HG03575 (cell line): Measurements from ENCODE around the gene TBX18.

ENCODE experiments used
- ATAC-seq: cut with Tn5 transposase; IDR thresholded peaks from one replicate; pipeline ENCODE4 v1.9.1; 2021; ENCODE audit not compliant: unreplicated experiment, insufficient number of reproducible peaks, low FRiP score; ENCODE audit errors: extremely low read depth

TBX18 gene

DNA sequence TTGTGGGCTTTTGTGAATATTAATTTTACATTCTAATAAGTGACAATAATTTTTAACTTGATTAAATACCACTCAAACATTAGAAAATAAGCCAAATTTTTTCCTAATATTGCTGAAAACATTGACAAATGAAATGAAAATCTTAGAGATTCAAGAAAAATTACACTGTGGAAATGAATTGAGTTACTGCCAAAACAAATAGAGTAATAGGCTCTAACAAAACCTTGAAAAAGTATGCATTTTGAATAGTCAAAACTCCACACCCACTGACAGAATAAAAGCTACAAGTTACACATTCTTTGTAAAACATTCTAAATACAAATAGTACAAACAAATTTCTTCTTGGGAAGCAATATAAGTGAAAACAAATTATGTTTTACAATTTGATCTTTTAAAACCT, 5.9 kb downstream of the TBX18 start:
- no peak for ATAC-seq

DNA sequence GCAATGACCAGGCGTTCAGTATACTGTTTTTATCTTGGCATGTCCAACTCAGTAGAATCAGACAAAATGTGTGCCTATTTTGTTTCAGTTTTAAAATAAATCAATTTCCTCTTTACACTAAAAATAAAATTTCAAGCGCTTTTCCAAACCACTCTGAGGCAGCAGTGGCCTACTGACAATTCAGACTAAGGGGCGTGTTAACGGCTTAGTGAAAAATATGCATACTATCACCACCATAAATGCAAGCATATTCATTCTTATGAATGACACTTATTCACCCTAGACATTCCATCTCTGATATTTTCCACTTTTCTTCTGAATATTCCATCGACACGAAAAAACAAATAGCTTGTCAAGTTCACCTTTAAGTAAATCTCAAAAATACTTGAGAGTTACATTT, 7.5 kb downstream of the TBX18 start:
- no peak for ATAC-seq

DNA sequence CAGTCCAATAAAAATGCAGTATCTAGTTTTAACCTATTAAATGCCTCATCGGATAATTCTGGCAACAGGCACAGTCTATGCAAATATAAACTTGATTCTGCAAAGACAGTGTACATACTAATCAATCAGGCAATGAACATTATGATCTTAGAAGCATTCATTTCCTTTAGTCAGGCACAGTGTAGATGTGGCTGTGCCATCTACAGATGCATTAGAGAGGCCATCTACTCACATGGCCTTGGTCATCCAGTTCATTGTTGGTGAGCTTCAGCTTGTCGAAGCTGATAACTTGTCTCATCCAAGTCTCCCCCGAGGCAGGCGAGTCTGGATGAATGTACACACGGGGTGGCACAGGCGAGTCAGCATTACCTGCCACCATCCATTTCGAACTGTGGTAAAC, 7.9 kb downstream of the TBX18 start:
- ATAC-seq: no peak

DNA sequence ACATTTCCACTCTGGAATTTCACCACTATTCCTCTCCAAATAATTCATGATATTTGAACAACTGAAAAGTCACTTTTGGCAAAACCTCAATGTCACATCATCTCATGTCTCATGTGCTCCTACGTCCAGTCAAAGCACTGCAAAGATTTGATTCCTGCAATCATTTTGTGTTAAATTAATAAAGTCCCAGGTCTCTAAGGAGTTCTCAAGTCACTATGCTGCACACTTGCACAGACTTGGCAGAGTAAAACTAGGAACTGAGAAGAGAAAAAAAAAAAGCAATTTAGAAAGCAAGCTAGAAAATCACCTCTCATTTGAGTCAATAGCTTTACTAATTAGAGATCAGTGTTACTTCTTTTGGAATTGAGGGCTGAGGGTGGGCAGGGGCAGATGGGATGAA, 11.2 kb downstream of the TBX18 start:
- ATAC-seq: no peak

DNA sequence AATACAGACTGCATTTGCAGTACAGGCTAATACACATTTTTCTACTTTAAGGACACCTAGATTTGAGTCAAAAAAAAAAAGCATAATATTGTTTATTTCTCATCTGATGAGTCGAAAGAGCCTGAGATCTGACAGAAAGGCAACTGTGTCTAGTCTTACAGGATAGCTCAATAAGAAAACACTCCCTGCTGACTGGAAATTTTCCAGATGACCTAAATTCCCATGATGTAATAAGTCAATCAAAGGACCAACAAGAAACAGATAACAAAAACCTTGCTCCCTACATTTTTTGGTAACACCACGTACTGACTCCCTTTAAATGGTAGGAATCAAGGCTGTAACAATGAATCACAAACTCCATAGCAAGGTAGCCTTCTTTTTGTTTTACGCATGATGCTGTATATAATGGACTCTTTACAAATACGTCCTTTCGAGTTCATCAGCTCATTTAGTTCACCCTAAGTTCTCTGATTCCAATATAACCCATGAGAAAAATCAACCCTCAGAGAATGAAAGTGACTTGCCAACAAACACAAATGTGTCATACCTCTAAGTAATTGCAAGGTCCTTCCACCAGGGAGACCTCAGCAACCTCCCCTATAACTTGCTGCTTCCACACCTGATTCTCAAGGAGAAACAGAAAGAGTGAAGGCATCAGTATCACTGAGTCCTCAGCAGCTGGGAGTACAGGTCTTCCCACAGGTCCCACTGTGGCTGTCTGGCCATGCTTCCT, 12.1 kb downstream of the TBX18 start:
- ATAC-seq: no peak

DNA sequence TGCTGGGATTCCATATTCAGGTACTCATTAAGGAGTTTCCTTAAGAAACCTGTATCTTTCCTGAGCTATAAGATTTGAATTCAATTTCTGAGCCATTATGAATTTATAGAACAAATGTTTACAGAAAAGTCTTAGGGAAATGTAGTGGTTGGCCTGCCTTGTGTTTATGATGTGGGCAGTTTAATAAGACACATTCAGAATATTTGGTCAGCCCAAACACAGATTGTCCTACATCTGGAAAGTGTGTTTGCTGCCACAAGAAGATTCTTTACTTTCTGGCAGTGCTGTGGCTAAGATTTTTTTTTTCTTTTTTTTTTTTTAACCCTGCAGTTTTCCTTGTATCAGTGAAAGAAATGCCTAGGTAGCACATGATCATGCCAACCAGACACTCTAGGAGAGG, 15.2 kb downstream of the TBX18 start:
- no peak for ATAC-seq

DNA sequence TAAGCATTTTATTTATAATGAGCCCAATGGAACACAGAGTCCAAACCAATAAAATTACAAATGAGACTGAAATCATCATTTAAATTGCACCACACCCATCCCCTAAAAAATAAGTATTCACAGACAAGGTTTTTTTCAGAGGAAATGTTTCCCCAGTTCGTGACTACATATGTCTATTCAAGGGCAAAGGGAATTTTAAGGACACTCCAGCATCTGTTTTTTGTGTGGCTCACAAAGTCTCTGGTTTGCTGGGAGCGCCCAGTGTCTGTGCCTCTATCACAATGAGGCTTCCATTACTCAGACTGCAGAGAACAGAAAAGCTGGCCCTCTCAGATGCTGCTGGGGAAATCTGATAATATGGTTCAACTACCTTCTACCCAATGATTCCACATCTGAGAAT, 16.0 kb downstream of the TBX18 start:
- no peak for ATAC-seq

DNA sequence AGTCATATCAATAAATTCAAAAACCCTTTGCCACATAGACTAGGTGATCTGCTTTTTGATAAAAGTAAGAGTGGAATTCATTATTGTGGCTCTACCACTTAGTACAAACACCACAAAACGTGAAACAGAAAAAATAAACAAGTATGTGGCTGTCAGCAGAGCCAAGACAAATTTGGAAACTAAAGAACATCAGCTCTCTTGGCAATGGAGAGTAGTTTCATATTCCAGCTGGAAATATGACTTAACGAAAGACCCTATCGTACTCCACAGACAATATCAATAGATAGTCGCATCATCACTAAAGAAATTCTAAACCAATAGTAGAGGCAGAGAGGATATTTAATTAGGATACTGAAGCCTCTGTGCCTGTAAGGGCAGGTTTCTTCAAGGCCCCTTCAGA, 20.8 kb downstream of the TBX18 start:
- no peak for ATAC-seq

DNA sequence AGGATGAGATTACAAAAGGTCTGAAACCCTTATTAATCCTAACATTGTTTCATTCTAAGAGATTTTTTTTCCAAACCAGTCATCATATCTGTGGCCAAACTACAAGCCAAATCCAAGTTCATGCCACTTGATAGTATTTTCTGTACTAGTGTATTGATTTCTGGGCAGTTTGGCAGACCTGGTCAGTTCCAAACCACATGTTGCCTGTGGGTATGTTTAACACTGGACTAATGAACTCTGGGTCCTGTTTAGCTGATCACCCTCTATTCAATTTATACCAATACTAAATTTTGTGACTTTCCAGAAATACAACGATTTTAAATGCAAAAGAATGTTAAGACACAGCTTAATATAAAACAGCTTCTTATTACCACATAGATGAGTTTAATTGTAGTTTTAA, 24.0 kb downstream of the TBX18 start:
- ATAC-seq: no peak

DNA sequence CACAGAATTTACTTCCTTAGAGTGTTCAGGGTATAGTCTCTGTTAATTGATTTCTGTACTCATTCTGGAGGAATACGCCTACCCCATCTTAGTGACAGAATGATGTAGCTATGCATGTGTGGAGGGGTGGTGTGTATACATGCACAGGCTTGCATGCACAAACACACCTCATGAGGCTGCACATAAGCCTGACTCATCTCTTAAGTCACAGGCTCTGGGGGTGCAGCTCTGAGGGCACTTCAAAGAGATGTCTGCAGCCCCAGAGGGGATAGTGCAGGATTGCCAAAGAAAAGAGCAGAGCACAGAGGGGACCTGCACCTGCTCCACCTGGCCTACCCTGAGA, 24.6 kb downstream of the TBX18 start:
- no peak for ATAC-seq

DNA sequence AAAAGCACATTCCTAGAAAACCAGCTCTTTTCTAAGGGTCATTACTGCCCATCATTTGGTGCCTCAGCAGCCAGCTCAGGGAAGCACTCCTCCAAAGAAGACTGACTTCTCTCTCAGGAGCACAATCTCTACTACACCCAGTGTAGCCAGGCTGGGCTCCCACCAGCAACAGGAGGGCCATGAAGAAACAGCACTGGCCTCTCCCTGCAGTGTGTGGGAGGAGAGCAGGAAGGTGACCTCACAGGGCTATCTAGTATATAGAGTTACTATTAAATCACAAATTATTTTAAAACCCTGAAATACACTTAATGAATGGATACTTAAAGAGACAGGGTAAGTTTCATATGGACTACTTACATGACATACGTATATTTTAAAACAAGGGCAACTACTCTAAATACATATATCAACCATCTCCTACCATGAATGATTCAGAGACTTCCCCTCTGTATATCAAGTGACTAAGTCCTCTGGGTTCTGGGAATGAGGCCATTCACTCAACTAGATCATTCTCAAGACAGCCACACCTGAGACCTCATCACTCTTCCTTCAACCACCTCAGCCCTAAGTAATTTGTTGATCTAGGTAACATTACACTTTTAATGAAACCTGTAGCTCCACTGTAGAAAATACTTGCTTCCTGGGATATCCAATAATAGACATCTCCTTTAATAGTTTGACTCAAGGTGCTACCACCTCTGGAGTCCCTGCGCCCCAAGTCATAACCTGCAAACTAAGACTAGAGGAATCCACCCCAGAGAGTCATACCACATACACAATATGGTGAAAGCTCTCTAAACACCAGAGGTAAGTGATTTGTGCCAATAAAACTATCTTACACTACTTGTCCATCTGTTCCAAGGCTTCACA, 25.2 kb downstream of the TBX18 start:
- no peak for ATAC-seq

DNA sequence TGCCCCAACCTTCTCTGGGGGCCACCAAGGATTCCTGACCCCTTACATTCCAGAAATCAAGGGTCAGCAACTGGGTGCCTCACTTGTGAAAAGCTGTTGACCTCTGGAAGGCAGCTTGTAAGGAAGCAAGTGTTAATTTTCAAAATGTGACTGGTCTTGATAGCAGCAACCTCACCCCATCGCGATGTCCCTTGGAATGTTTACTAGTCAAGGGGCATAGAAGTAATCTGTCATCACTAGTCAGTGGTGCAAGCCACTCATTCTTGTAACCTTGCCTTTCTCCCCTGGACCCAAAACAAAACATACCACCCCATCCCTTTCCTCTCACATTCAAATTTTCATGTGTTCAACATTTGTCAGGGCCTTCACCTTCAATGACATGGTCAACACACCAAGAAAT, 30.5 kb downstream of the TBX18 start:
- ATAC-seq: no peak

DNA sequence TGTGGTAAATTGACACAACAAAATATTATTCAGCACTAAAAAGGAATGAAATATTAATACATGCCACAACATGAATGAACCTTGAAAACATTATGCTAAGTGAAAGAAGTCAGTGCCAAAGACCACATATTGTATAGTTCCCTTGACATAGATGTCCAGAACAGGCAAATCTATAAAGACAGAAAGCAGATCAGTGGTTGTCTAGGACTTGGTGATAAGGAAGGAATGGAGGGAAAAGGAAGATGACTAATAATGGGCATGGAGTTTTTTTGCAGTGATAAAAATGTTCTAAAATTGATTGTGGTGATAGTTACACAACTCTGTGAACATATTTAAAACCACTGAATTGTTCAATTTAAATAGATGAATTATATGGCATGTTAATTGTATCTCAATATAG, 32.5 kb downstream of the TBX18 start:
- ATAC-seq: no peak

DNA sequence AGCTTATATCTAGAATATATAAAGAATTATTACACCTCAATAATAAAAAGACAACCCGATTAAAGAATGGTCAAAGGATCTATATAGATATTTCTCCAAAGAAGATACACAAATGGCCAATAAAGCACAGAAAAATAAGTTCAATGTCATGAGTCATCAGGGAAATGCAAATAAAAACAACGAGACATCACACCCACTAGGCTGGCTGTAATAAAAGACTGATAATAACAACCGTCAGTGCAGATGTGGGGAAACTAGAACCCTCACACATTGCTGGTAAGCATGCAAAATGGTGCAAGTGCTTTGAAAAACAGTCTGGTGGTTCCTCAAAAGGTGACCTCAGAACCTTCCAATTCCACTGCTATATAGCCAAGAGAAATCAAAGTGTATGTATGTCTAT, 33.0 kb downstream of the TBX18 start:
- no peak for ATAC-seq

DNA sequence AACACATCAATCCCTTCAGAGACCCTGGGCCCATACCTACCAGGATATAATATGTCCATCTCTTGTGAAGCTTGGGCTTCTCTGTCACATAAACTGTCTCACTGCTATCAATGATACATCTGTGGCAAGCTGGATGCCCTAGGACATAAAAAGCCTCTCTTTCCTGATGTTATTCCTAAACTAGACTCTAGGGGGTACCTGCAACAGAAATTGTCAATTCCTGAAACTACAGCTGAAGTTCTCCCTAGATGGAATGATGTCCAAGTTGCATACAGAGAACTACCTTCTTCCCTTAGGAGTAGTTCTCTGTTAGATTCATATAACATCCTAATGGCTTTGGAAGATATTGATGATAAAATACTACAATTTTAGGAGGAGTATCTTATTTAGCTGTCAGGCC, 35.8 kb downstream of the TBX18 start:
- ATAC-seq: no peak

DNA sequence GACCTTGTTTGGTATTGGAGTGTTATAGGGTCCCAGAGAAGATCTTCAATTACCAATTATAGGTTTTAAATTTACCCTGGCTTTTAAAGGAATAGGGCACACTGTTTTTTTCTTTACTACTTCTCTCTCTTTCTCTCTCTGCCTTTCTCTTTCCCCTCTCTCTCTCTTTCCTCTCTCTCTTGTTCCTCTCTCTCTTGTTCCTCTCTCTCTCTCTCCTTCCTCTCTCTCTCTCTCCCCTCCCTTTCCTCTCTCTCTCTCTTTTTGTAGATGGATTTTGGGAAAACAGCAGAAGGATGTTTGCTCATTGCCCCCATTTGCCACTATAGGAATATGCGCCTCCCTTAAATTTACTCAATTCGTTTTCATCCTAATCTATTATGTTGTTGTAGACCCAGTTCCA, 45.2 kb downstream of the TBX18 start:
- ATAC-seq: no peak

DNA sequence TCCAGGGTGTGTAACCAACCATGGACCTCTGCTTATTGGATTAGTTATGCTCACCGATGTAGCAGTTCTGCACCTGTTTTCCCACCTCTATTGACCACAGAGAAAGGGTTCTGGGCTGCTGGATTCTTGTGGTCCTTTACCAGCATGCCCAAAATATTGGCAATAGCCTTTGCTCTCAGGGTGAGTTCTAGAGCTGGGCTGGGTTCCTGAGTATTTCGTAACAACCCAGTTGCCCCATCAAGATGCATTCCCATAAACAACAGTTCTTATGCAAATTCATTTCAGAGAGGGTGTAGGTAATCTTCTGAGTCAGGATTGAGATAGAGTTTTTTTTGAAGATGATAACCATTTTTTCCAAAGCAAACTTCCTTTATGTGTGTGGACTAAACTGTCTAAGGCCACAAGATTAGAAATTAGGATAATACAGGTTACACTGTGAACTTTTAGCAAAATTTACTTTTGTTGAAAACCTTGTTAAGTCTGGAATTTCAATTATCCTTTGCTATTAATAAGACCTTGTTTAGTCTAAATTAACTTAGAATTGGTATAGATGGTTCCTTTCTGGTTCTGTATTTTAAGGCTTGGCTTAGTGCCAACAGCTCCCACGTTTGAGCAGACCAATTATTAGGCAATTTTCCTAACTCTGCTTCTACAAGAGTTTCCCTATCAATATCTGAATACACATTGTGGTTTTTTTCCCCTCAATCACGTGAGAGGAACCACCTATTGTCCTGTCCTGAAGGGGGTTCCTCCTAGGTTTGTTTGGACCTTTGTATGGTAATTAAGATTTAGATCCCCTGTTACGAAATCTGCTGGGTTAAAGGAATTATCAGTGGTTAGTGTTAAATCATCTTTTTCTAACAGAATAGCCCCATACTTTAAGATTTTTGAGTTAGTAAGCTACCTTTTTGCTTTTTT, 46.1 kb downstream of the TBX18 start:
- ATAC-seq: no peak

DNA sequence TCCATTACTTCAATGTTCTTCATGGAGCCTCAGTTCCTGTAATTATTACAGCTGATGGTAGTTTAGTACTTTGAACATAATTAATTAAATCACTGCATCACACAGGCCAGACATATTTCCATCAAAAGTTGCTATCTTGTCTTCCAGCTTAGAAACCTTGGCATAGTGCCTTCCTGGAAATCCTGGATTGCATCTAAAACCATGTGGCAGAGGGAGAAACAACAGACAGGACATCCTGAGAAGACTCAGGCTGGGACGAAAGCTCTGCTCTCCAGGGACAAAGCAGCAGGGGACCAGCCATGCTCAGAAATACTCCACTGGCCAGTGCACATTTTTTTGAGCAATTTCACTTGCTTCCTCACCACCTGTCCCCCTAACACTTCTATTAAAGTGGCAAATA, 55.3 kb downstream of the TBX18 start:
- no peak for ATAC-seq

DNA sequence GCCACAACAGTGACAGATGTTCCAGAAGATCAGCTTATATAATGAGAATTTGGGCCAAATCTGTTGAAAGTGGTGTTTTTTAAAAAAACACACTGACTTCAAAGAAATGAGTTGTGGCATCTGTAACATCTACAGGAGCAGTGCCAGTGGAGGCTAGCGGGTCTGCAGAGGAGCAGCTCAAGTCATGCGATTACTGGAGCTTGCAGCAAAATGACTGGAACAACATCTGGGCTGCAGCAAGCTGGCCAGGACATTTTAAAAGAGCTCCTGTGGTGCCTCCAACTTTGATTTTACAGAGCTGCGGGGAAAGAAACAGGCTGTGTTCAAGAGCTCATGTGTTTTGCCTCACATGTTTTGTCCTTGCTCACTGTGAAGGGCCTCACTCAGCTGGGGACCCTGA, 57.2 kb downstream of the TBX18 start:
- ATAC-seq: no peak

DNA sequence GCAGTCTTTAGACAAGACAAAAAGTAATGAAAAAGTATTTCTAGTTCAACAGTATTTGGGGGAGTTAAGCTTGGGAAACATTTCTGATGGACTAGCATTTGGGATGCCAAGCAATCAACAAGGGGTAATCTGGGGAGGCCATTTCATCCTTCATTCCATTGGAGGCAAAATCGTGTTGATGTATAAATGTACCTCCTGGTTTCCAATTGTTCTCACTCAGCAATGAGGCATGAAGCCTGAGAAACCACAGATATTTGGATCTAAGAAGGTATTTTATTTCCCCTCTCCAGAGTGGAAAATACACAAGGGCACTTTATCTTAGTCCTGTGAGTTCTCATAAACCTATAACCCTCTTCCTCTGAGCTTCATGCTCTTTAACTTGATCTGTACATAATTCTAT, 68.2 kb downstream of the TBX18 start:
- ATAC-seq: no peak
